EH (cell line): ENCODE data around the gene ADAMTSL4.

Source experiments
- DNase-seq: peaks from one replicate; pipeline ENCODE4 v3.0.0-alpha.2; 2015; ENCODE audit warnings: low read depth

ADAMTSL4 gene

GRCh38 chr1:150548632-150549495, at the start of gene ADAMTSL4:
Gene ADAMTSL4, plus strand, starts transcription at chr1:150549408. Its CDS starts 2,881 bp downstream, at chr1:150552289.
- peak; percentile 82 for DNase-seq

GRCh38 chr1:150505431-150505830, 43.8 kb upstream of the ADAMTSL4 start:
- no peak for DNase-seq

- DNase-seq: peak; percentile 92
Measured at GRCh38 chr1:150507912-150508864, 41.0 kb upstream of the ADAMTSL4 start, which contains the start of gene ECM1. Gene ECM1, plus strand, starts transcription at chr1:150508109. Its CDS starts 101 bp downstream, at chr1:150508210.

- DNase-seq: peak; percentile 53
Measured at GRCh38 chr1:150508982-150509381, 40.2 kb upstream of the ADAMTSL4 start.

- DNase-seq: no peak
Measured at GRCh38 chr1:150511551-150511950, 37.7 kb upstream of the ADAMTSL4 start.

GRCh38 chr1:150511985-150512660, 37.1 kb upstream of the ADAMTSL4 start:
- DNase-seq: no peak

- DNase-seq: no peak
Measured at GRCh38 chr1:150512846-150513245, 36.4 kb upstream of the ADAMTSL4 start.

DNA sequence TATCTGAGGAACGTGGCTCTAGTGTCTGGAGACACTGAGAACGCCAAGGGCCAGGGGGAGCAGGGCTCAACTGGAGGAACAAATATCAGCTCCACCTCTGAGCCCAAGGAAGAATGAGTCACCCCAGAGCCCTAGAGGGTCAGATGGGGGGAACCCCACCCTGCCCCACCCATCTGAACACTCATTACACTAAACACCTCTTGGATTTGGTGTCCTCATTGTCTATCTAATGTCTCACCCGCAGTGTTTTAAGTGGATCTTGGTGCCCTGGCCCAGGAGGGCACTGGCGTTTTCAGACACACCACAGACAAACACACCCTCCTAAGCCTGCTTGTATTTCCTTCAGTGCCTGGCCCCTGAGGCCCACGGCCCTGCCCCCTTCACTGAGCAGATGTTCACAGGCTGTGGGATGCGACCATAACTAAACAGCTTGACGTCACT, 35.8 kb upstream of the ADAMTSL4 start:
- DNase-seq: peak; percentile 38

- no peak for DNase-seq
Measured at GRCh38 chr1:150514260-150514659, 34.9 kb upstream of the ADAMTSL4 start.

DNA sequence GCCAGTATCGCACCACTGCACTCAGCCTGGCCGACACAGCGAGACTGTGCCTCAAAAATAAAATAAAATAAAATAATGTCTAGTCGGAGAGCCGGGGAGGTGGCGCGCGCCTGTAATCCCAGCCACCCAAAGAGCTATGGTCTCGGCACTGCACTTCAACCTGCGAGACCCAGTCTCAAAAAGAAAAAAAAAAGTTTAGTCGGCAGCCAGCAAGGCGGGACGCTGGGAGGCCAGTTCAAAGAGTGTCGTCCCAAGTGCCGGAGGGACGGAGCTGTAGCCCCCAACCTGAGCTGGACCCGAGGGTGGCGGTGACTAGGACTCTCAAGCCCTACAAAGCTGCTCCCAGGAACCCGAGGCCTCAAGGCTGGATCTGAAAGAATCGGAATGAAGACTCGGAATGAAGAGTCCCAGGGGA, 34.3 kb upstream of the ADAMTSL4 start:
- DNase-seq: no peak

DNA sequence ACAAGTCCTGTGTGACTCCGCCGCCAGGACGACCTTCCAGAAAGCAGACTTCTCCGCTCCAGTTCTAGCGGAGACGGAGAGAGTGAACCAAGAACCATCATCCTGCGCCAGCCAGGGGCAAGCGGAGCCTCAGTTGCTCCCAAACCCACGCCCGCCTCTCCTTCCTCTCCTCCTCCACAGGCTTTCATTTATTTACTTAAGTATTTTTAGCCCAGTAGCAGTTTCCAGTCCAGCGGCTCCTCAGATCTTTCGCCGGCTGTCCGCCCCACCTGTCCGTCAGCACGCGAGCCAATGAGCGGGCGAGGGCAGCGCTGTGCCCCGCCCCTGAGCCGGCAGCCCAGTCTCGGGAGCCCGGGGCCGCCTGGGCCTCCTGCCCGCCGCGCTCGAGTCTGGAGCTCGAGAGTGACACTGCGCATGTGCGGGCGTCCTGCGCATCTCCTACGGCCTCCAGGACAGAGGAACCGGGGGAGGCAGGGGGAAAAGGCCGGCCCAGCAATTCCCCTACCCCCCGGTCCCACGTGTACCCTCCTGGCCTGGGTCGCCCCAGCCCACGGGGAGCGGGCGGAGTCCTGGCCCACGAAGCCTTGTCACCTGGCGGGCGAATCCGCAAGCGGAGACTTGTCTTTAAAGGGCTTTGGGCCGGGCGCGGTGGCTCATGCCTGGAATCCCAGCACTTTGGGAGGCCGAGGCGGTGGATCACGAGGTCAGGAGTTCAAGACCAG, 33.7 kb upstream of the ADAMTSL4 start, which contains the start of gene FALEC:
FALEC (plus strand) TSS at position 425 of the 722 bp plus-strand sequence.
- DNase-seq: peak; percentile 97

DNA sequence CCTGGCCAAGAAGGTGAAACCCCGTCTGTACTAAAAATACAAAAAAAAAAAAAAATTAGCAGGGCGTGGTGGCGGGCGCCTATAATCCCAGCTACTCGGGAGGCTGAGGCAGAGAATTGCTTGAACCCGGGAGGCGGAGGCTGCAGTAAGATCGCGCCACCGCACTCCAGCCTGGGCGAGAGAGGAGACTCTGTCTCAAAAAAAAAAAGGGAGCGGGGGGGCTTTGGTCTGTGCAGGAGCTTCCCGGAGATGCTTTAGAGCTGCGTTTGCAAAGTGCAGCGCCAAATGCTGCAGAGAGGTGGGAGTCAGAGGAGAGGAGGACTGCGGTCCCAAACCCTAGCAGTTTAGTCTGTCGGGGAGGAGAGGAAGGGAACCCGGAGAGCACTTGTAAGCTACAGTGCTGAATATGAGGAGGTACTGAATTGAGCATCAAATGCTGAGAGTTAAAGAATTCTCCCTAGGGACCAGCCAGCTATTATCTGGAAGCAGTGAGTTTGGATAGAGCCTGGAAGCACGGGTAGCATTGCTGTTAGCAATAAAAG, 33.1 kb upstream of the ADAMTSL4 start:
- peak; percentile 33 for DNase-seq

DNA sequence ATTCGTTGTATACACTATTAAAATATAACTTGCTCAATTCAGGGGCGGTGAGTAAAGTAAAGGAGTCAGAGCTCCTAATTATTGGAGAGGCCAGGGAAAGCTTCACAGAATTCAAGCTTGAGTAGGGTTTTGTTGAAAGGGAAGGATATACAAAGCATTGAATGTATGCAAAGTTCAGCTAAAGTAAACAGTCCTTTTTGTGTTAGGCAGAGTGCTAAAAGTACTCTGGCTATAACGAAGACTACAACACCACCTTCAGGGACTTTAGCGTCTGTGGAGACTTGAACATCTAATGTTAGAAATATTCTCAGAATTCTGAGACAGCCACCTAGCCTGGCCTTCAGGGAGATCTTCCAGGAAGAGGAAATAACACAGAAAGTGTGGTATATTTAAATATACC, 32.6 kb upstream of the ADAMTSL4 start:
- peak; percentile 12 for DNase-seq

DNA sequence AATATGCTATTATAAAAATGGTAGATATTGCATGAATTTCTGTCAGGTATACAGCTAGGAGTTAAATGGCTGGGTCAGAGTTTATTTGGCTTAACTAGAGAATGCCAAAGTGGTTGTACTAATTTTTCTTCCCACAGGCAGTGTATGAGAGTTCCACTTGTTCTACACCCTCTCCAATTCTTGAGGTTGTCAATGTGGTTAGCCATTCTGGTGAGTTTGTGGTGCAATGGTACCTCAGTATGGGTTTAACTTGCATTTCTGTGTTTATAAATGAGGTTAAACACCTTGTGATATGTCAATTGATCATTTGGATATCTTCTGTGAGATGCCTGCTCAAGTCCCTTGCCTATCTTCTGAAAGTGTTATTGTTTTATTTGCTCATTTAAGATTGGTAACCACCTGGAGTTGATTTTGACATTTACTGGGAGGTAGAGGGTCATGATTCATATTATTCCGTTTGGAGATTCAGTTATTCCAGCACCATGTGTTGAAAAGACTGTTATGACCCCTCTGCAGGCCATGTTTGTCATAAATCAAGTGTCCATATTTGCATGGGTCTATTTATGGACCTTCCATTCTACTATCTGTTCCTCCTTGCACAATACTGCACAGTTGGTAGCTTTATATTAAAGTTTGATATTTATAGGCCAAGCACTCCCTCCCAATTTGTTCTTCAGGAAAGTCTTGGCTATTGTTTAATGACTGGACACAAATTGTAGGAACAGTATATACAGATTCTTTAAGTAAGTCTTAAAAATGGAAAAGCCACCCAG, 27.8 kb upstream of the ADAMTSL4 start:
- no peak for DNase-seq

- DNase-seq: no peak
Measured at GRCh38 chr1:150525348-150525747, 23.9 kb upstream of the ADAMTSL4 start.

GRCh38 chr1:150528196-150528595, 21.0 kb upstream of the ADAMTSL4 start:
- peak; percentile 86 for DNase-seq

DNA sequence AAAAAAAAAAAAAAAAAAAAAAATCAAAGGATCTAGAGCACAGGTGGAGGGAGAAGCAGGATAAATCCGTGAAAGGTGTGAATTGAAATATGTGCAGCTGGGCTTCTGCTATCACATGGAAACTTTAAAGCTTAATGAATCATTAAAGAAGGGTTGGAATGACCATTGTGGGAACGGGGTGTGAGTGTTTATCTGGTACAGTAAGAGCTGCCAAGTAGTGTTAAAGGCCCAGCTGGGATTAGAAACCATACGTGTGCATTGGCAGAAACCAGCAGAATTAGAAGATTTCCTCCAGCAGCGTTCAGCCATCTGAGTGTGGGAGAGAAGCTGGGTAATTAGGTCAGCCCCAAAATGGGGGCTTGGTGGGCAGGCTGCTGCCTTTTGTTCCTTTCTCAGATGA, 20.2 kb upstream of the ADAMTSL4 start:
- DNase-seq: peak; percentile 78

DNA sequence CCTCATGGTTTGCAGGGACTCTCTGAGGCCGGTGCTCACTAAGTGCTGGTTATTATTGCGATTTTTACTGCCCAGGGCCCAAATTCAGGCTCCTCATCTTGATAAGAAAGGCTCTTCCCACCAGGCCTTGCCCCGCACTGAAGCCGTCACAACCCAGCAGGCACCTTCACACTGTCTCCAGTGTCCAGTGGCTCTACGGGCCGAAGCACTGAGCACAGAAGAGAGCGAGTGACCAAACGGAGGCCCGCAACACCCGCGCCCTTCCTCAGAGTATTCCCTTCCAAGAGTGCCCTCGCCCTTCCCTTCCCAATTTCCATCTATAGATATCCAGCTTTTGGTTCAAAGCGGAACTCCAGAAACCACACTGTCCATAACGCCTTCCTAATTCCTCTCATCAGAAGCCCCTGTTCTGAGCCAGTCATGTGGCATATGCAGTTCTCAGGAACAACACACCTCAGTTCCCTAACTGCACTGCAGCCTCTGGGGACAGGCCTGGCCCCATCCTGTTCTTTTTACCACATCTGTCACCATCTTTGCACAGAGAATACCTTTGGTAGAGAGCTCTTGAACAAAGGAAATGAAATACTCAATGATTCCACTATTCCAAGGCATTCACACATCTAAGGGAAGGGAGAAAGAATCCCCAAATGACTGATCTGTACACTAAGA, 18.6 kb upstream of the ADAMTSL4 start:
- no peak for DNase-seq

GRCh38 chr1:150532860-150533259, 16.3 kb upstream of the ADAMTSL4 start:
- no peak for DNase-seq
